Skeletal muscle tissue (tissue), 4 donors: Measurements from ENCODE around the gene RPH3AL. TPM values are rescaled to one million over a fixed set of nuclear protein-coding genes. Genes with fewer than 3 reads are reported as not detected.
"Not testable (repeated sequence)": the region's sequence is repeated elsewhere in the genome, so short reads cannot be mapped to it uniquely, and the experiment has no call there.

Experiments
- H3K27ac ChIP-seq: one replicate; pipeline ENCODE4 v1.7.0; 2013; ENCODE audit warnings: mild to moderate bottlenecking, low read depth, low read length, inconsistent platforms
- H3K27me3 ChIP-seq, 3 donors: one replicate each; pipeline ENCODE4 v1.7.0; 2013; ENCODE audit warnings: low read length in 3 of 3; ENCODE audit not compliant: control insufficient read depth in 3 of 3, insufficient read depth in 3 of 3
- H3K36me3 ChIP-seq, 3 donors: one replicate each; pipeline ENCODE4 v1.7.0; 2013; ENCODE audit warnings: low read length in 3 of 3; ENCODE audit not compliant: control insufficient read depth in 3 of 3, insufficient read depth in 3 of 3
- H3K4me1 ChIP-seq, 3 donors: one replicate each; pipeline ENCODE4 v1.7.0; 2013; ENCODE audit warnings: low read length in 3 of 3, mild to moderate bottlenecking in 3 of 3; ENCODE audit not compliant: control insufficient read depth in 3 of 3, insufficient read depth in 3 of 3
- H3K4me3 ChIP-seq, 3 donors: one replicate each; pipeline ENCODE4 v1.7.0; 2013; ENCODE audit warnings: low read length in 3 of 3
- H3K9ac ChIP-seq, 3 donors: one replicate each; pipeline ENCODE4 v1.7.0; 2013; ENCODE audit warnings: low read length in 3 of 3, mild to moderate bottlenecking in 3 of 3, moderate library complexity in 2 of 3, low read depth in 1 of 3
- H3K9me3 ChIP-seq, 3 donors: one replicate each; pipeline ENCODE4 v1.7.0; 2013; ENCODE audit warnings: low read length in 3 of 3; ENCODE audit not compliant: control insufficient read depth in 3 of 3
- total RNA-seq: library from RNA; depleted of rRNA; stranded (reverse); fragments of >200 nt; gene quantifications from one replicate; pipeline ENCODE4 v1.2.3, GENCODE V29; 2014
- donor health status: Osteomylitis.

The RPH3AL gene
- total RNA-seq, 1 donor from 2014 or later: 1.6 TPM

DNA sequence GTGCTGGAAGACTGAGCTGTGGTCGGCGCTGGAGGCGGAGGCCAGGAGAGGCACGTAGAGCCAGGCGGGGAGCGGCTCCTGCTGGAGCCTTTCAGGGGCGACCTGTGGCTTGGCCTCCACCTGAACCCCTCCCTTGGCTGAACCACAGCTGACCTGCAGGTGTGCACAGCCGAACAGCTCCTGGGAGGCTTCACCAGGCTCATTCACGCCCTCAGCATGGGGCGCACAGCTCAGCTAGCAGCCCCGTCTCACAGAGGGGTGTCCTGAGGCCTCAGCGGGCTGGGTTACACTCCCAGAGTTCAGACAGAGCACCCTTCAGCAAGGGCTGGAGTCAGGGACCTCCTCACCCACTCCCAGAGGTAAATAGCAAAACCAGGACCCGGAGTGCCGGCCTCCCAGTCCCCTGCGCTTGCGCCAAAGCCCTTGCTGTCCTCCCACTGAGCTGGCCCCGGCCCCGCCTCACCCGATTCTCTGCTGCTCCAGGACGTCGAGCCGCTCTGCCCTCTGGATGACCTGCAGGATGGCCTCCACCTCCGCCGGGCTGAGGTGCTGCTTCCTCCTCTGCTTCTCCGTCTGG is 31.7 kb downstream of the RPH3AL start:
- H3K4me1 ChIP-seq: no peaks in the 10 kb centered on the region
- H3K27me3 ChIP-seq: no peaks in the 10 kb centered on the region
- H3K4me3 ChIP-seq: no peak overlapping the region
- no peaks in the 10 kb centered on the region for H3K9me3 ChIP-seq
- H3K36me3 ChIP-seq: peaks cover 5 to 11% (median 10%) of the 10 kb centered on the region in 3 donors
- H3K9ac ChIP-seq: no peak overlapping the region
- H3K27ac ChIP-seq: no peak overlapping the region

DNA sequence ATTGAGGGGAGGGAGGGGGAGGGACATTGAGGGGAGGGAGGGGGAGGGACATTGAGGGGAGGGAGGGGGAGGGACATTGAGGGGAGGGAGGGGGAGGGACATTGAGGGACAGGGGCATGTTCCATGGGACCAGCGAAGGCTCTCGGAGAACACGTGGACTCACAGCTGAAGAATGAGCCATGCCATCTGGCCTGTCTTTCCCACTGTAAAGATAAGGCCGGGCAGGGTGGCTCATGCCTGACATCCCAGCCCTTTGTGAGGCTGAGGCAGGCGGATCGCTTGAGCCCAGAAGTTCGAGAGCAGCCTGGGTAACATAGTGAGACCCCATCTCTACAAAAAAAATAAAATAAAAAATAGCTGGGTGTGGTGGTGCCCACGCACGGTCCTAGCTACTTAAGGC is 32.5 kb downstream of the RPH3AL start:
- no peaks in the 10 kb centered on the region for H3K9me3 ChIP-seq

DNA sequence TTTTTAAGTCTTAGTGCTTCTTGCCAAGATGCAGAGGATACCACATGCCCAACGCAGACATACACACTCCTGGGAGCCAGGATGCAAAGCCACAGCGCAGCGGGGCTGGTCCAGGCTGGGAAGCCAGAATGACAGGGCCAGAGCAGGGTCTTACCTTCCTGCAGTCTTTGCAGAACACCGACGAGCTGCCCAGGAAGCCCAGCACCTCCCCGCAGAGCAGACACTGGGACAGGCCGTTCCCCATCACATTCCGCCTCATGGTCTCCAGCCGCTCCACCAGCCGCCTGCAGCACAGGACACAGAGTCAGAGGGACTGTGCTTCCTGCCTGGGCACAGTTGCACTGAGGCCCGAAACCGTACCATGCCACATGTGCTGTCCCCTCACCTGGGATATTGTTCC is 33.3 kb downstream of the RPH3AL start:
- H3K27me3 ChIP-seq: no peaks in the 10 kb centered on the region
- no peak overlapping the region for H3K4me3 ChIP-seq
- no peaks in the 10 kb centered on the region for H3K9me3 ChIP-seq
- H3K27ac ChIP-seq: no peak overlapping the region
- no peaks in the 10 kb centered on the region for H3K4me1 ChIP-seq
- H3K36me3 ChIP-seq: peaks cover 5 to 9% (median 8%) of the 10 kb centered on the region in 3 donors
- H3K9ac ChIP-seq: no peak overlapping the region

More for the DNA sequence above, 32.5 kb downstream of the RPH3AL start:
- Histone ChIP-seq H3K4me3 (no peak overlapping the region), H3K27me3 (no peaks in the 10 kb centered on the region), H3K27ac (no peak overlapping the region), H3K9ac (no peak overlapping the region), H3K36me3 (peaks cover 5 to 6% (median 5%) of the 10 kb centered on the region in 3 donors), H3K4me1 (no peaks in the 10 kb centered on the region)

GRCh38 chr17:317070-317469 is 35.5 kb downstream of the RPH3AL start:
- not testable (repeated sequence) for H3K4me3 ChIP-seq, H3K27me3 ChIP-seq, H3K4me1 ChIP-seq, H3K9me3 ChIP-seq, H3K9ac ChIP-seq, H3K27ac ChIP-seq
- H3K36me3 ChIP-seq: peaks cover 5 to 11% (median 8%) of the 10 kb centered on the region in 3 donors

- H3K9ac ChIP-seq, H3K4me3 ChIP-seq: not testable (repeated sequence)
- peaks cover 5 to 11% (median 8%) of the 10 kb centered on the region in 3 donors for H3K36me3 ChIP-seq
Observed at GRCh38 chr17:315399-315798, 37.2 kb downstream of the RPH3AL start.

DNA sequence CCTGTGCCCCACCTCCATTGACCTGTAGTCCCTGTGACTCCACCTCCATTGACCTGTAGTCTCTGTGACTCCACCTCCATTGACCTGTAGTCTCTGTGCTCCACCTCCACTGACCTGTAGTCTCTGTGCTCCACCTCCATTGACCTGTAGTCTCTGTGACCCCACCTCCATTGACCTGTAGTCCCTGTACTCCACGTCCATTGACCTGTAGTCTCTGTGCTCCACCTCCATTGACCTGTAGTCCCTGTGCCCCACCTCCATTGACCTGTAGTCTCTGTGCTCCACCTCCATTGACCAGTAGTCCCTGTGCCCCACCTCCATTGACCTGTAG is 38.0 kb downstream of the RPH3AL start:
- H3K9me3 ChIP-seq, H3K4me1 ChIP-seq, H3K9ac ChIP-seq, H3K27me3 ChIP-seq, H3K27ac ChIP-seq, H3K4me3 ChIP-seq: not testable (repeated sequence)
- peaks cover 5 to 11% (median 8%) of the 10 kb centered on the region in 3 donors for H3K36me3 ChIP-seq

More at GRCh38 chr17:315399-315798, 37.2 kb downstream of the RPH3AL start:
- H3K27me3 ChIP-seq, H3K4me1 ChIP-seq, H3K9me3 ChIP-seq, H3K27ac ChIP-seq: not testable (repeated sequence)

GRCh38 chr17:313911-314613 is 38.5 kb downstream of the RPH3AL start:
- H3K9me3 ChIP-seq: no peaks in the 10 kb centered on the region
- no peak overlapping the region for H3K9ac ChIP-seq
- no peaks in the 10 kb centered on the region for H3K4me1 ChIP-seq
- no peak overlapping the region for H3K27ac ChIP-seq
- no peak overlapping the region for H3K4me3 ChIP-seq
- no peaks in the 10 kb centered on the region for H3K27me3 ChIP-seq
- peaks cover 1 to 7% (median 4%) of the 10 kb centered on the region in 3 donors for H3K36me3 ChIP-seq

- H3K9ac ChIP-seq: no peak overlapping the region
- H3K4me1 ChIP-seq: peaks cover 0 to 2% (median under 1%) of the 10 kb centered on the region in 3 donors
- H3K4me3 ChIP-seq: no peak overlapping the region
- H3K27me3 ChIP-seq: no peaks in the 10 kb centered on the region
- H3K36me3 ChIP-seq: peaks cover 0 to 7% (median 3%) of the 10 kb centered on the region in 3 donors
- H3K9me3 ChIP-seq: no peaks in the 10 kb centered on the region
- H3K27ac ChIP-seq: no peak overlapping the region
Observed at GRCh38 chr17:313231-313630, 39.4 kb downstream of the RPH3AL start.

GRCh38 chr17:312476-313148 is 40.0 kb downstream of the RPH3AL start:
- Histone ChIP-seq H3K9me3 (no peaks in the 10 kb centered on the region), H3K36me3 (peaks cover 0 to 7% (median 3%) of the 10 kb centered on the region in 3 donors), H3K27me3 (no peaks in the 10 kb centered on the region), H3K9ac (no peak overlapping the region), H3K27ac (no peak overlapping the region), H3K4me3 (no peak overlapping the region), H3K4me1 (peaks cover under 1 to 6% (median 2%) of the 10 kb centered on the region in 3 donors)
